Measurements from ENCODE around the gene GLI3.

DNA sequence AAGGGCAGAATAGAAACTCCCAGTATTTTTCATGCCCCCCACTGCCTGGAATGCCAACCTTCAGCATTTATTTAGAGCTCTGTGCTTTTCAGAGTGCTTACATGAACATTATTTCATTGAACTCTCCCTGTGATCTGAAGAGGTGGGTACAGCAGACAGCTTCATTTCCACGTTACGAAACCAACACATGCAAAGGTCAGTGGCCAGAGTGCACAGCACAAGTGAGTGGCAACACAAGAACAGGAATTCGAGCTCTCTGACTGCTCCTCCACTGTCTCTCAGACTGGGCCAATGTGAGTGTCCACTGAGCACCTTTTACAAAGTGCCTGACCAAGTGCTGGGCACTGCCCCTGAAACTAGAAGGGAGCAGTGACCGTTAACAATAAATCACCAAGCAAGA, 162.9 kb downstream of the GLI3 start:
- TF ChIP-seq POLR2A (IDR thresholded peaks at IDR 0.05; ENCODE audit: low read depth, low read length) = no peak
- no peak for TF ChIP-seq POLR2AphosphoS5 (IDR thresholded peaks at IDR 0.05; ENCODE audit: low read depth, low read length)
- no peak for TF ChIP-seq TAF1 (IDR thresholded peaks at IDR 0.05; ENCODE audit: borderline replicate concordance, low read depth, low read length)

All from GM12892 (cell line).